ENCODE measurements around the gene RUSC1. TPM values are rescaled to one million over a fixed set of nuclear protein-coding genes. Genes with fewer than 3 reads are reported as not detected.

Gene RUSC1
- total RNA-seq, 1 experiment from 2014 or later = 66.9 TPM

GRCh38 chr1:155300553-155301329 is 20.0 kb upstream of the RUSC1 start:
- Histone ChIP-seq H3K27me3 (ENCODE audit: insufficient read depth, low read length) (no peaks in the 10 kb centered on the region), H3K9ac (ENCODE audit: extremely low read depth, insufficient read length, low read length) (no peak overlapping the region), H3K23me2 (ENCODE audit: insufficient read length, low read depth, low read length, poor library complexity, severe bottlenecking) (peaks cover under 1% of the 10 kb centered on the region), H4K8ac (replicated peaks; ENCODE audit: insufficient read length, low read depth, low read length) (no peak overlapping the region), H4K20me1 (ENCODE audit: control insufficient read depth, insufficient read depth, insufficient read length) (no peaks in the 10 kb centered on the region), H3K56ac (ENCODE audit: insufficient read length, low read depth, low read length) (no peak overlapping the region), H3T11ph (ENCODE audit: low read length) (no peak overlapping the region), H3K18ac (ENCODE audit: insufficient read length, low read depth, low read length) (no peak overlapping the region), H3K4me1 (ENCODE audit: insufficient read depth, low read length) (no peaks in the 10 kb centered on the region; the same call in 1 of the 2 replicates), H2BK15ac (ENCODE audit: low read depth, low read length) (no peak overlapping the region), H4K91ac (ENCODE audit: insufficient read length, low read depth, low read length) (no peak overlapping the region), H3K79me1 (ENCODE audit: insufficient read depth, low read depth, low read length, poor library complexity, severe bottlenecking) (no peaks in the 10 kb centered on the region), H3K14ac (ENCODE audit: insufficient read depth, low read length) (no peak overlapping the region), H3K4ac (ENCODE audit: low read depth, low read length) (no peak overlapping the region), H3K23ac (ENCODE audit: insufficient read length, low read depth, low read length) (no peak overlapping the region), H2AFZ (ENCODE audit: low read length) (no peak overlapping the region), H3K4me2 (ENCODE audit: insufficient read depth, insufficient read length, low read length) (no peak overlapping the region), H2BK5ac (ENCODE audit: insufficient read length, low read length) (no peak overlapping the region), H2BK120ac (ENCODE audit: low read depth, low read length, poor library complexity, severe bottlenecking) (no peak overlapping the region), H2AK5ac (ENCODE audit: insufficient read length, low read length) (no peak overlapping the region), H4K5ac (ENCODE audit: insufficient read length, low read depth, low read length) (no peak overlapping the region), H2BK12ac (ENCODE audit: insufficient read length, low read depth, low read length) (no peak overlapping the region), H3K9me3 (ENCODE audit: control insufficient read depth, low read depth, low read length) (no peaks in the 10 kb centered on the region), H2BK20ac (ENCODE audit: low read depth, low read length, poor library complexity, severe bottlenecking) (no peak overlapping the region), H3K79me2 (ENCODE audit: insufficient read depth, low read length) (no peaks in the 10 kb centered on the region), H3K27ac (ENCODE audit: insufficient read length, low read depth, low read length) (no peak overlapping the region)
- WGBS (ENCODE audit: extremely low coverage, insufficient read length, low lambda C conversion rate) = no CpG with 5 or more reads among the region's 9 CpGs
- TF ChIP-seq, protein P1, sequence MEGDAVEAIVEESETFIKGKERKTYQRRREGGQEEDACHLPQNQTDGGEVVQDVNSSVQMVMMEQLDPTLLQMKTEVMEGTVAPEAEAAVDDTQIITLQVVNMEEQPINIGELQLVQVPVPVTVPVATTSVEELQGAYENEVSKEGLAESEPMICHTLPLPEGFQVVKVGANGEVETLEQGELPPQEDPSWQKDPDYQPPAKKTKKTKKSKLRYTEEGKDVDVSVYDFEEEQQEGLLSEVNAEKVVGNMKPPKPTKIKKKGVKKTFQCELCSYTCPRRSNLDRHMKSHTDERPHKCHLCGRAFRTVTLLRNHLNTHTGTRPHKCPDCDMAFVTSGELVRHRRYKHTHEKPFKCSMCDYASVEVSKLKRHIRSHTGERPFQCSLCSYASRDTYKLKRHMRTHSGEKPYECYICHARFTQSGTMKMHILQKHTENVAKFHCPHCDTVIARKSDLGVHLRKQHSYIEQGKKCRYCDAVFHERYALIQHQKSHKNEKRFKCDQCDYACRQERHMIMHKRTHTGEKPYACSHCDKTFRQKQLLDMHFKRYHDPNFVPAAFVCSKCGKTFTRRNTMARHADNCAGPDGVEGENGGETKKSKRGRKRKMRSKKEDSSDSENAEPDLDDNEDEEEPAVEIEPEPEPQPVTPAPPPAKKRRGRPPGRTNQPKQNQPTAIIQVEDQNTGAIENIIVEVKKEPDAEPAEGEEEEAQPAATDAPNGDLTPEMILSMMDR (conservative IDR thresholded peaks at IDR 0.05) = no peak
- no peak for DNase-seq
- no peaks in the 10 kb centered on the region for H3K36me3 Mint-ChIP-seq (ENCODE audit: insufficient read depth in 1 of 3, low read depth in 3 of 3)
- no peaks in the 10 kb centered on the region; a peak in 1 of 5 replicates for H3K9me3 Mint-ChIP-seq
- H3K27ac Mint-ChIP-seq = no peak overlapping the region
- peaks cover 2% of the 10 kb centered on the region for H3K27me3 Mint-ChIP-seq (ENCODE audit: low read depth)
- H3K4me3 Mint-ChIP-seq = no peak overlapping the region
- H3K4me1 Mint-ChIP-seq = peaks cover 13 to 24% of the 10 kb centered on the region in 2 experiments
